Measurements from ENCODE around the gene SPINK6.

Gene SPINK6

GRCh38 chr5:148202531-148203203 is at the start of gene SPINK6:
Gene SPINK6, plus strand, starts transcription at chr5:148203042. Its CDS starts 55 bp downstream, at chr5:148203097.
- TF ChIP-seq CTCF (IDR thresholded peaks at IDR 0.05; ENCODE audit: borderline replicate concordance, insufficient read depth, low read depth, low read length) = no peak
- H3K4me3 ChIP-seq (ENCODE audit: low read depth, low read length) = no peak within 1 kb of the TSS

GRCh38 chr5:148156609-148157008 is 46.2 kb upstream of the SPINK6 start:
- TF ChIP-seq CTCF (IDR thresholded peaks at IDR 0.05; ENCODE audit: borderline replicate concordance, insufficient read depth, low read depth, low read length) = no peak
- H3K4me3 ChIP-seq (ENCODE audit: low read depth, low read length) = no peak overlapping the region

GRCh38 chr5:148162038-148162437 is 40.8 kb upstream of the SPINK6 start:
- H3K4me3 ChIP-seq (ENCODE audit: low read depth, low read length) = no peak overlapping the region
- no peak for TF ChIP-seq CTCF (IDR thresholded peaks at IDR 0.05; ENCODE audit: borderline replicate concordance, insufficient read depth, low read depth, low read length)

GRCh38 chr5:148163345-148163744 is 39.5 kb upstream of the SPINK6 start:
- 0 out of 2 replicates have a peak, but pooled peaks have one; percentile 2 for TF ChIP-seq CTCF (IDR thresholded peaks at IDR 0.05; ENCODE audit: borderline replicate concordance, insufficient read depth, low read depth, low read length)
- no peak overlapping the region for H3K4me3 ChIP-seq (ENCODE audit: low read depth, low read length)

GRCh38 chr5:148166550-148167283 is 36.1 kb upstream of the SPINK6 start:
- no peak for TF ChIP-seq CTCF (IDR thresholded peaks at IDR 0.05; ENCODE audit: borderline replicate concordance, insufficient read depth, low read depth, low read length)

GRCh38 chr5:148168246-148168645 is 34.6 kb upstream of the SPINK6 start, which contains the start of gene SPINK14:
Gene SPINK14, plus strand, starts transcription at chr5:148168546. Its CDS starts 1,187 bp downstream, at chr5:148169733.
- no peak within 1 kb of the TSS for H3K4me3 ChIP-seq (ENCODE audit: low read depth, low read length)
- TF ChIP-seq CTCF (IDR thresholded peaks at IDR 0.05; ENCODE audit: borderline replicate concordance, insufficient read depth, low read depth, low read length) = no peak

More at GRCh38 chr5:148166550-148167283, 36.1 kb upstream of the SPINK6 start:
- no peak overlapping the region for H3K4me3 ChIP-seq (ENCODE audit: low read depth, low read length)

Data from GM12875 (cell line).